Psoas muscle (tissue), 8 donors: ENCODE results near the gene GRM7. TPM values are rescaled to one million over a fixed set of nuclear protein-coding genes. Genes with fewer than 3 reads are reported as not detected.

ENCODE experiments used
- ATAC-seq, 4 donors: fragments of 200-7000 bp; cut with Tn5 transposase; one replicate each; pipeline ENCODE4 v1.9.1; 2020; ENCODE audit warnings: moderate library complexity in 3 of 4, mild to moderate bottlenecking in 2 of 4
- DNase-seq, 2 donors: peaks; one replicate each; pipeline ENCODE4 v3.0.0-alpha.2; 2020
- H3K27ac ChIP-seq: fragments of 200-600 bp; one replicate; pipeline ENCODE4 v1.8.0; 2022
- H3K27me3 ChIP-seq, 3 donors: fragments of 200-600 bp in 1 of 3; one replicate each; pipeline versions ENCODE4 v1.6.1 to v1.8.0; 2013 to 2022; ENCODE audit warnings: low read length in 2 of 3, mild to moderate bottlenecking in 2 of 3, moderate library complexity in 1 of 3; ENCODE audit not compliant: insufficient read depth in 3 of 3
- H3K36me3 ChIP-seq, 2 donors: fragments of 200-600 bp in 1 of 2; one replicate each; pipeline versions ENCODE4 v1.6.1 to v1.8.0; 2013 to 2022; ENCODE audit warnings: low read depth in 1 of 2, mild to moderate bottlenecking in 1 of 2, moderate library complexity in 1 of 2; ENCODE audit not compliant: insufficient read depth in 1 of 2
- H3K4me1 ChIP-seq: fragments of 200-600 bp; one replicate; pipeline ENCODE4 v1.8.0; 2022
- H3K4me3 ChIP-seq: fragments of 200-600 bp; one replicate; pipeline ENCODE4 v1.8.0; 2022; ENCODE audit warnings: mild to moderate bottlenecking
- H3K9me3 ChIP-seq: fragments of 200-600 bp; one replicate; pipeline ENCODE4 v1.8.0; 2022
- WGBS, 3 donors: extraction: QIAGEN DNeasy Blood & Tissue Kit; methylation state at CpG; one replicate each; pipeline versions ENCODE4 v1.1.6 to v1.1.7; 2013; 5-methylcytosine and 5-hydroxymethylcytosine counted together
- intact Hi-C, 2 donors: fragments of 100-400 bp; cut with DNase I; formaldehyde crosslinking; loops; one replicate each; pipeline versions ENCODE4 v1.11.0 to v1.14.2; 2022
- polyA plus RNA-seq, 3 donors: library from polyadenylated mRNA; stranded (reverse); fragments of 200-250 nt; gene quantifications; one replicate each; pipeline ENCODE4 v1.2.3, GENCODE V29; 2013
- total RNA-seq, 4 donors: library from RNA; stranded (reverse); fragmentation: NEBNext Ultra II Directional in 2 of 4; extraction: Animal tissue kit (Norgen Biotek cat#: 25700) in 2 of 4; gene quantifications; one replicate each; pipeline versions ENCODE4 v1.2.1 to v1.2.4, GENCODE V29; 2021 to 2023
- TF ChIP-seq, protein P1 (sequence below): fragments of 200-600 bp; IDR thresholded peaks from one replicate; pipeline ENCODE4 v1.8.0; 2022; ENCODE audit warnings: antibody characterized with exemption
- donor health status: healthy with polysubstance abuse.
- donor health status: DM: no; HTN: no; CAD: no; lungs with moderate emphysema.
- donor health status: Bipolar disorder and iron deficiency.
- donor health status: healthy.
- donor health status: DM: yes; HTN: yes; CAD: no.
- donor health status: DM: no; HTN: no; CAD: no.
- donor health status: DM: no; HTN: no; CAD: no.
- donor health status: DM: yes; HTN: yes; CAD: no.

Gene GRM7
- total and polyA plus RNA-seq, 7 donors, result 0.01 TPM; not detected in 6

DNA sequence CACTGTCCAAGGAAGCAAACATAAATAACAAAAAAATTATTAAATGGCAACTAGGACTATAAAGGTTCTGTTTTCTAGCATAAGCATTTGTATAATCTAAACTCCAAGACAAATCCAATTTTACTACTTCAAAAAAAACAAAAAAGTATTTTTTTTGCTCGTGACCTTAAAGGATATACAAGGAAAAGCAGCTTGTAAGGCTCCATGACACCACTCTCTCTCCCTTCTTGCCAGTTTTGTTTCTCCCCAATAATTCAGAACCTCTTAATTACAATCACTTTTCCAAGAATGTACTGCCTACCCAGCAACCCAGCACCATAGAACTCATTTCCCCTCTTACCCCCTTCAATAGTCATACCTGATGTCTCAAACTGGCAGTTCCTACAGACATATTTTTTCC lies 496.2 kb downstream of the GRM7 start:
- 81 to 95% (median 90%) methylated on average over 1 of the region's 1 CpG for WGBS, 3 donors
- no peaks in the 10 kb centered on the region for H3K27me3 ChIP-seq
- ATAC-seq, result no peak
- TF ChIP-seq, protein P1, sequence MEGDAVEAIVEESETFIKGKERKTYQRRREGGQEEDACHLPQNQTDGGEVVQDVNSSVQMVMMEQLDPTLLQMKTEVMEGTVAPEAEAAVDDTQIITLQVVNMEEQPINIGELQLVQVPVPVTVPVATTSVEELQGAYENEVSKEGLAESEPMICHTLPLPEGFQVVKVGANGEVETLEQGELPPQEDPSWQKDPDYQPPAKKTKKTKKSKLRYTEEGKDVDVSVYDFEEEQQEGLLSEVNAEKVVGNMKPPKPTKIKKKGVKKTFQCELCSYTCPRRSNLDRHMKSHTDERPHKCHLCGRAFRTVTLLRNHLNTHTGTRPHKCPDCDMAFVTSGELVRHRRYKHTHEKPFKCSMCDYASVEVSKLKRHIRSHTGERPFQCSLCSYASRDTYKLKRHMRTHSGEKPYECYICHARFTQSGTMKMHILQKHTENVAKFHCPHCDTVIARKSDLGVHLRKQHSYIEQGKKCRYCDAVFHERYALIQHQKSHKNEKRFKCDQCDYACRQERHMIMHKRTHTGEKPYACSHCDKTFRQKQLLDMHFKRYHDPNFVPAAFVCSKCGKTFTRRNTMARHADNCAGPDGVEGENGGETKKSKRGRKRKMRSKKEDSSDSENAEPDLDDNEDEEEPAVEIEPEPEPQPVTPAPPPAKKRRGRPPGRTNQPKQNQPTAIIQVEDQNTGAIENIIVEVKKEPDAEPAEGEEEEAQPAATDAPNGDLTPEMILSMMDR, result no peak
- H3K36me3 ChIP-seq, result no peaks in the 10 kb centered on the region
- H3K9me3 ChIP-seq, result no peaks in the 10 kb centered on the region
- H3K4me1 ChIP-seq, result no peaks in the 10 kb centered on the region
- no peak for DNase-seq
- intact Hi-C loops, result no loop called here
- no peak overlapping the region for H3K4me3 ChIP-seq
- no peak overlapping the region for H3K27ac ChIP-seq

DNA sequence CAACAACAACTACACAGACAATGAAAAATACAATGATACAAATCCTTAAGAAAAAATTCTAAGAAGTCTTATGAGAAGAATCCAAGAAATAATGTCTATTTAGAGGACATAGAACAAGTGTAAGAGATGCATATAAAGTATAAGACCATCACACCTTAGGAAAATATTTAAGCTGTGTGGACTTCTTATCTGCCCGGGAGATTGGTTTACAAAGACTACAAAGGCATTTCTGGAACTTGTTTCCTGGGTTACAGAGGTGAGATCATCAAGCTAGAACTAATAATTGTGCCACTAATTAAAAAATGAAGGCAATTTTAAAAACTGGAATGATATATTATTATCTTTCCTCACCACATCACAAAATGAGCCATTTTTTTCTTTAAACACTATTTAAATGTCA lies 507.1 kb downstream of the GRM7 start:
- 69 to 82% (median 72%) methylated on average over 1 of the region's 1 CpG for WGBS, 3 donors
- Histone ChIP-seq H3K4me1 (no peaks in the 10 kb centered on the region), H3K27me3 (no peaks in the 10 kb centered on the region), H3K4me3 (no peak overlapping the region), H3K9me3 (no peaks in the 10 kb centered on the region), H3K36me3 (no peaks in the 10 kb centered on the region), H3K27ac (no peak overlapping the region)
- intact Hi-C loops, result no loop called here
- DNase-seq (no peak), ATAC-seq (no peak)
- TF ChIP-seq, protein P1, result no peak

DNA sequence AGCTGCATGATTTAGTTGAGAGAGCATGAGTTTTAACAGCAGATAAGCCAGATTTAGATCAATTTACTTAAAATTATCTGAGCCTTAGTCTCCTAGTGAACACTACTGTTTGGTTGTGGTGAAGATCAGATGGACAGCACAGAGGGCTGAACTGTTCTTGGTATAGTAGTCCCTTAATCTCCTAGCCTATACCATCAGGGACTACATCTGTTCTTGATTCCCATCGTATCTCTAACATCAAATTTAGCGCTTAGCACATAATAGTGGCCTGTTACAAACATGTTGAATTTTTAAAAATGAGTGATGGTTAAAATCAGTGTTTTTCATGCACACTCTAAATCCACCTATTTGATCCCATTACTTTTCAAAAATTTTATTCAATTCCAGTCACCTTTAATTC lies 507.7 kb downstream of the GRM7 start:
- TF ChIP-seq, protein P1, result no peak
- Histone ChIP-seq H3K36me3 (no peaks in the 10 kb centered on the region), H3K9me3 (no peaks in the 10 kb centered on the region), H3K27ac (no peak overlapping the region), H3K4me3 (no peak overlapping the region), H3K27me3 (no peaks in the 10 kb centered on the region), H3K4me1 (no peaks in the 10 kb centered on the region)
- WGBS, 3 donors, result 77 to 90% (median 87%) methylated on average over 2 of the region's 2 CpGs
- intact Hi-C loops, result no loop called here
- no peak for ATAC-seq
- no peak for DNase-seq

DNA sequence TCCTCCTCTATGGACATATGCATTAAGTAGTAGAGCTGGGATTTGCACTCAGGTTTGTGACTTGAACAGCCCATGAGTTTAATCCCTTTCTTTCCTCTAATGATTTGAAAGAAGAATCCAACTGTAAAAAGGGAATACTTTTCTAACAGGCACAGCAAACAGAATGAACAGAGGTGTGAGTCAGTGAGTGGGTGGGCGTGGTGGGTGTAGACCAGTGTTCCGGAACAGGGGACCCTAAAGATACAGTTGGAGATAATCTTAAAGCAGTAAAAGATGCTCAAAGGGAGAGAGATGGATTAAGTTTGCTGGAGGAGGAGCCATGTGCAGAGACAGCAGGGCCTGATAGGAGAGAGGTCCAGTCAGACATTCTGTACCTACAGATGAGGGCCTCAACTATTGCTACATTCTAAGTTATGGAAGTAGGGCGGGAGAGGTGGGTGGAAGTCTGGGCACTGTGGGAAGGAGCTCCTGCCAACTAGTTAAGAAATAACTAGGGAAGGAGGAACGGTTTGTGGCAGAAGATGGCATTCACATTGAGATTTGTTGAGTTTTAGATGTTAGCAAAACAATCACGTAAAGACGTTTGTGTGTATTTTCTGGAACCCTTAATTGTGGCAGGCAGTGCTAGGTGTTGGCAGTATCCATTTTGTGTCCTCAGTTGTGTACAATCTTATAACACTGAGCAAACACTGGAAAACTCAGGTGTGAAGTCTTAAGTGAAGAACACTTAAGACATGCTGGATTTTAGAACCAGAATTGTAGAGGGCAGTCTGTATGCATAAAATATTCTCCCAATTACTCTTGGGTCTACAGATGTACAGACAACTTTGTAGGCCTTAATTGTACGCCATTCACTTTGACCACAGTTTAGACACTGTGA lies 511.0 kb downstream of the GRM7 start:
- Histone ChIP-seq H3K9me3 (no peaks in the 10 kb centered on the region), H3K27me3 (no peaks in the 10 kb centered on the region), H3K4me3 (no peak overlapping the region), H3K27ac (no peak overlapping the region), H3K4me1 (no peaks in the 10 kb centered on the region), H3K36me3 (no peaks in the 10 kb centered on the region)
- 61 to 77% (median 71%) methylated on average over 7 of the region's 7 CpGs for WGBS, 3 donors
- no peak for DNase-seq
- TF ChIP-seq, protein P1, result no peak
- intact Hi-C loops, result no loop called here
- ATAC-seq, result no peak

DNA sequence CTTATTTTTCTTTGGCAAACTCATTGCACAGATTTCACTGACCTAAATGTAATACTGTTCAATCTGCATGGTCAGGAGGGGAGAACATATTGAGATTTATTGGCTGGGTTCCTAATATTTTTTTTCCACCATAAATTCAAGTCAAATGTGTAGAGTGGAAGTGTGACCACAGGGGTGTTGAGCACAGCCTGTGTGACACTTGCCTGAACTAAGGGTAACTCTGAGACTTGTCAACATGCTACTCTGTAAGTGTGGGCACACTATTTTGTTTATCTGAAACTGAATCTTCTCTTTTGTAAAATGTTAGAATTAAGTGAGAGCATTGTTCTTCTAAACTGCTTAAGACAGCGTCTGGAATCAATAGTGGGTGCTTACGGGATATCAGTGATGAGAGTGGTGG lies 516.2 kb downstream of the GRM7 start:
- Histone ChIP-seq H3K4me3 (no peak overlapping the region), H3K27ac (no peak overlapping the region), H3K4me1 (no peaks in the 10 kb centered on the region), H3K9me3 (no peaks in the 10 kb centered on the region), H3K36me3 (no peaks in the 10 kb centered on the region), H3K27me3 (no peaks in the 10 kb centered on the region)
- no peak for DNase-seq
- WGBS, 3 donors, result 85 to 93% (median 87%) methylated on average over 2 of the region's 2 CpGs
- intact Hi-C loops, result no loop called here
- no peak for ATAC-seq
- TF ChIP-seq, protein P1, result no peak
